Measurements from ENCODE around the gene TIMM44. TPM values are rescaled to one million over a fixed set of nuclear protein-coding genes. Genes with fewer than 3 reads are reported as not detected.

Gene TIMM44
- total and polyA plus RNA-seq, 4 donors = 25.5 to 74.8 (median 56.2) TPM

DNA sequence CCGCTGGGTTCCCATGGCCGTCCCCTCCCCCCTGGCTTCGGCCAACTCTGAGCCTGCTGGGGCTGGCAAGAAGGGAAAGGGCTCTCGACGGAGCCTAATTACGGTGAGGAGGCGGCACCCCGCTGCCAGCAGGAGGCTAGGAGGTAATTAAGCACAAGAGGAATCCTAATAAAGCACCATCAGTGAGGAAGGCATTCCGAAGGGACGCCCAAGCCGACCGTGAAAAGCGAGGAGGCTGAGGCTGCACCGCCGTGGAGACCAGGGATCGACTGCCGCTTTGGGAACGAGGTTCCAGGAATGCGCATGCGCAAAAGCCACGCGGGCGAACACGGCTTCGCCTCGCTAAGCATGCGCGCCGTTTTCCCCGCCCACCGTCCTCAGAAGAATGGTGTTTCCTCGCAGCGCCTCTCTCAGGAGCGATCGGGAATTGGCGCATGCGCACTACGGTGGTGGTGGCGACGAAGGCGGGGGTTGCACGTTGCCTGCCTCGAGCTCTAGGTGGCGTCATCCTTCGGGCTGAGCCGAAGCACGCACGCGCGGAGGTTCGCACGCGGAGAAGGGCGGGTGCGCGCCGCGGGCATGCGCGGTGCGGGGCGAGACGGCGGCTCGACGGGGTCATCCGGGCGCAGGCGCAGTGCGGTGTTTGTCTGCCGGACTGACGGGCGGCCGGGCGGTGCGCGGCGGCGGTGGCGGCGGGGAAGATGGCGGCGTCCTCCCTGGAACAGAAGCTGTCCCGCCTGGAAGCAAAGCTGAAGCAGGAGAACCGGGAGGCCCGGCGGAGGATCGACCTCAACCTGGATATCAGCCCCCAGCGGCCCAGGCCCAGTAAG, 40.0 kb downstream of the TIMM44 start, which contains the start of gene MAP2K7:
Gene MAP2K7, plus strand, starts transcription at position 634 of the 830 bp plus-strand sequence. Its CDS starts 68 bp downstream, at position 702.
- no peaks in the 10 kb centered on the region for H3K27me3 ChIP-seq (ENCODE audit: control insufficient read depth, insufficient read depth, low read length)
- peak; percentile 98 to 100 (median 100) for DNase-seq (ENCODE audit: low read depth in 4 of 6, low spot score in 6 of 6)
- H3K27ac ChIP-seq (ENCODE audit: low read depth, low read length) = peak within 1 kb of the TSS; percentile 86
- peaks cover 33% of the 10 kb centered on the region for H3K36me3 ChIP-seq (ENCODE audit: control insufficient read depth, insufficient read depth, low read length)
- H3K9me3 ChIP-seq (ENCODE audit: control insufficient read depth, insufficient read depth, low read length) = no peaks in the 10 kb centered on the region
- peaks cover 39% of the 10 kb centered on the region for H3K4me1 ChIP-seq (ENCODE audit: control insufficient read depth, insufficient read depth, low read length)
- WGBS (ENCODE audit: insufficient coverage) = under 1% methylated on average over 88 of the region's 89 CpGs
- H3K4me3 ChIP-seq (ENCODE audit: low read depth, low read length) = peak within 1 kb of the TSS; percentile 78

DNA sequence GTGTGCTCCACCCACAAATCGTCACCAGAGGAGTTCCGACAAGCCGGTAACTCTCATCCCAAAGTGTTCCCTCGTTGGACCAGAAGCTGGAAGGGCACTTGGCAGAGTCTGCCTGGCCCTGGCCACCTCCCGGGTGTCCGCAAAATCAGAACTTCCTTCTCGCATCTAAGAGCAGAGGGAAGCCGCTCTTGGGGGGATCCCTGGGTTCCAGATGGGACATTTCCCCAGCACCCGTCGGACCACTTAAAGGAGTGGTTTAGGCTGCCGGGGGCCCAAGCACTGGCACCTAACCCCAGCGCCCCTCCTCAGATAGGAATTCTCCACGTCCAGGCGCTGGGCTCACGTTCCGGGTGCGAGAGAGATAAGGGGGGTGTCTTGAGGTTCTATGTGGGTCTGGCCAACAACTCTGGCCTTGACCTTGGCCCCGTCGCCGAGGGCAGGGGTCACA, 40.6 kb downstream of the TIMM44 start:
- Histone ChIP-seq H3K27ac (ENCODE audit: low read depth, low read length) (peak overlapping the region; percentile 86), H3K27me3 (ENCODE audit: control insufficient read depth, insufficient read depth, low read length) (no peaks in the 10 kb centered on the region), H3K9me3 (ENCODE audit: control insufficient read depth, insufficient read depth, low read length) (no peaks in the 10 kb centered on the region), H3K4me3 (ENCODE audit: low read depth, low read length) (peak overlapping the region; percentile 78), H3K36me3 (ENCODE audit: control insufficient read depth, insufficient read depth, low read length) (peaks cover 27% of the 10 kb centered on the region), H3K4me1 (ENCODE audit: control insufficient read depth, insufficient read depth, low read length) (peaks cover 39% of the 10 kb centered on the region)
- DNase-seq (ENCODE audit: low read depth in 4 of 6, low spot score in 6 of 6) = no peak
- 28% methylated on average over 20 of the region's 20 CpGs for WGBS (ENCODE audit: insufficient coverage)

DNA sequence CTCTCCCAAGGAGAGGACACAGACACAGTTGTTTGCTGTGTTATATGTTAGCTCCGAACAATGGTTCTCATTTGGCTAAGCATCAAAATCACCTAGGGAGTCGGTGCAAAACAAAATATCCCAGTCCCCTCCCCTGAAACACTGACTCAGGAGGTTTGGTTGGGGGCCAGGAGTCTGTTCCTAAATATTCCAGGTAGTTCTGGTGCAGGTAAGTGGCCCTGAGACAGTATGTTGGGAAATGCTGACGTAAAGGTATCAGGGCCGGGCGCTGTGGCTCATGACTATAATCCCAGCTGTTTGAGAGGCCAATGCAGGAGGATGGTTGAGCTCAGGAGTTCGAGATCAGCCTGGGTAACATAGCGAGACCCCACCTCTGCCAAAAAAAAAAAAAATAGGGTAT, 42.1 kb downstream of the TIMM44 start:
- Histone ChIP-seq H3K27ac (ENCODE audit: low read depth, low read length) (no peak overlapping the region), H3K36me3 (ENCODE audit: control insufficient read depth, insufficient read depth, low read length) (peaks cover 13% of the 10 kb centered on the region), H3K4me1 (ENCODE audit: control insufficient read depth, insufficient read depth, low read length) (peaks cover 31% of the 10 kb centered on the region), H3K27me3 (ENCODE audit: control insufficient read depth, insufficient read depth, low read length) (no peaks in the 10 kb centered on the region), H3K9me3 (ENCODE audit: control insufficient read depth, insufficient read depth, low read length) (no peaks in the 10 kb centered on the region), H3K4me3 (ENCODE audit: low read depth, low read length) (no peak overlapping the region)
- no peak for DNase-seq (ENCODE audit: low read depth in 4 of 6, low spot score in 6 of 6)
- 100% methylated on average over 3 of the region's 7 CpGs for WGBS (ENCODE audit: insufficient coverage)

DNA sequence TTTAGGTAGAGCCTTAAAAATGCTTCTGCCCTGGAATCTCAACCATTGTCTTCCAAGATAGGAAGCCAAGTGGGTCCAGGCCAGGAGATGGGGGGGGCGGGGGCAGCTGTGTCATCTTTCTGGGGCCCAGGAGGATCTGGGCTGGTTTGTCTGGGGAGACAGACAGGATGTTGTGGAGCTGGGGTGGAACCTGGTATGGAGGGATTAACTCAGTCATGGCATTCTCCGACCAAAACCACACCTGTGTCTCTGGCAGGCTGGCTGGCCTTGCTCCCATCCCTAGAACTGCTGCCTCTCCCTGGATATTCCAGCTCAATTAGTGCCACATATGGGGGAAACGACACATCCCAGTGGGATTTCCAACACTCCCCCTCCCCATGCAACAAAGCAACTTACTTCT, 42.5 kb downstream of the TIMM44 start:
- Histone ChIP-seq H3K27me3 (ENCODE audit: control insufficient read depth, insufficient read depth, low read length) (no peaks in the 10 kb centered on the region), H3K36me3 (ENCODE audit: control insufficient read depth, insufficient read depth, low read length) (peaks cover 9% of the 10 kb centered on the region), H3K4me3 (ENCODE audit: low read depth, low read length) (no peak overlapping the region), H3K27ac (ENCODE audit: low read depth, low read length) (no peak overlapping the region), H3K9me3 (ENCODE audit: control insufficient read depth, insufficient read depth, low read length) (no peaks in the 10 kb centered on the region), H3K4me1 (ENCODE audit: control insufficient read depth, insufficient read depth, low read length) (peaks cover 27% of the 10 kb centered on the region)
- no peak for DNase-seq (ENCODE audit: low read depth in 4 of 6, low spot score in 6 of 6)
- 82% methylated on average over 2 of the region's 3 CpGs for WGBS (ENCODE audit: insufficient coverage)

DNA sequence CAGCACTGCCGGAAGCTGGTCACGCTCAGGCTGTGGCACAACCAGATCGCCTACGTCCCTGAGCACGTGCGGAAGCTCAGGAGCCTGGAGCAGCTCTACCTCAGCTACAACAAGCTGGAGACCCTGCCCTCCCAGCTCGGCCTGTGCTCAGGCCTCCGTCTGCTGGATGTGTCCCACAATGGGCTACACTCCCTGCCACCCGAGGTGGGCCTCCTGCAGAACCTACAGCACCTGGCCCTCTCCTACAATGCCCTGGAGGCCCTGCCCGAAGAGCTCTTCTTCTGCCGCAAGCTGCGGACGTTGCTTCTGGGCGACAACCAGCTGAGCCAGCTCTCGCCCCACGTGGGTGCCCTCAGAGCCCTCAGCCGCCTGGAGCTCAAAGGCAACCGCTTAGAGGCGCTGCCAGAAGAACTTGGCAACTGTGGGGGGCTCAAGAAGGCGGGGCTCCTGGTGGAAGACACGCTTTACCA, 43.0 kb downstream of the TIMM44 start:
- H3K4me1 ChIP-seq (ENCODE audit: control insufficient read depth, insufficient read depth, low read length) = peaks cover 23% of the 10 kb centered on the region
- peaks cover 4% of the 10 kb centered on the region for H3K36me3 ChIP-seq (ENCODE audit: control insufficient read depth, insufficient read depth, low read length)
- no peak overlapping the region for H3K4me3 ChIP-seq (ENCODE audit: low read depth, low read length)
- H3K27me3 ChIP-seq (ENCODE audit: control insufficient read depth, insufficient read depth, low read length) = peaks cover under 1% of the 10 kb centered on the region
- no peak for DNase-seq (ENCODE audit: low read depth in 4 of 6, low spot score in 6 of 6)
- WGBS (ENCODE audit: insufficient coverage) = 63% methylated on average over 19 of the region's 21 CpGs
- H3K9me3 ChIP-seq (ENCODE audit: control insufficient read depth, insufficient read depth, low read length) = no peaks in the 10 kb centered on the region
- no peak overlapping the region for H3K27ac ChIP-seq (ENCODE audit: low read depth, low read length)

DNA sequence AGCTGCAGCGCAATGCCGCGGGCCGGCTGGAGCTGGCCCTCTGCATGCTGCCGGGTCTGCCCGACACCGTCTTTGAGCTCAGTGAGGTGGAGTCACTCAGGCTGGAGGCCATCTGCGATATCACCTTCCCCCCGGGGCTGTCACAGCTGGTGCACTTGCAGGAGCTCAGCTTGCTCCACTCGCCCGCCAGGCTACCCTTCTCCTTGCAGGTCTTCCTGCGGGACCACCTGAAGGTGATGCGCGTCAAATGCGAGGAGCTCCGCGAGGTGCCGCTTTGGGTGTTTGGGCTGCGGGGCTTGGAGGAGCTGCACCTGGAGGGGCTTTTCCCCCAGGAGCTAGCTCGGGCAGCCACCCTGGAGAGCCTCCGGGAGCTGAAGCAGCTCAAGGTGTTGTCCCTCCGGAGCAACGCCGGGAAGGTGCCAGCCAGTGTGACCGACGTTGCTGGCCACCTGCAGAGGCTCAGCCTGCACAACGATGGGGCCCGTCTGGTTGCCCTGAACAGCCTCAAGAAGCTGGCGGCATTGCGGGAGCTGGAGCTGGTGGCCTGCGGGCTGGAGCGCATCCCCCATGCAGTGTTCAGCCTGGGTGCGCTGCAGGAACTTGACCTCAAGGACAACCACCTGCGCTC, 43.6 kb downstream of the TIMM44 start:
- Histone ChIP-seq H3K4me1 (ENCODE audit: control insufficient read depth, insufficient read depth, low read length) (peaks cover 17% of the 10 kb centered on the region), H3K4me3 (ENCODE audit: low read depth, low read length) (no peak overlapping the region), H3K36me3 (ENCODE audit: control insufficient read depth, insufficient read depth, low read length) (no peaks in the 10 kb centered on the region), H3K27ac (ENCODE audit: low read depth, low read length) (no peak overlapping the region), H3K27me3 (ENCODE audit: control insufficient read depth, insufficient read depth, low read length) (peaks cover 4% of the 10 kb centered on the region), H3K9me3 (ENCODE audit: control insufficient read depth, insufficient read depth, low read length) (no peaks in the 10 kb centered on the region)
- no peak for DNase-seq (ENCODE audit: low read depth in 4 of 6, low spot score in 6 of 6)
- WGBS (ENCODE audit: insufficient coverage) = 89% methylated on average over 34 of the region's 34 CpGs

DNA sequence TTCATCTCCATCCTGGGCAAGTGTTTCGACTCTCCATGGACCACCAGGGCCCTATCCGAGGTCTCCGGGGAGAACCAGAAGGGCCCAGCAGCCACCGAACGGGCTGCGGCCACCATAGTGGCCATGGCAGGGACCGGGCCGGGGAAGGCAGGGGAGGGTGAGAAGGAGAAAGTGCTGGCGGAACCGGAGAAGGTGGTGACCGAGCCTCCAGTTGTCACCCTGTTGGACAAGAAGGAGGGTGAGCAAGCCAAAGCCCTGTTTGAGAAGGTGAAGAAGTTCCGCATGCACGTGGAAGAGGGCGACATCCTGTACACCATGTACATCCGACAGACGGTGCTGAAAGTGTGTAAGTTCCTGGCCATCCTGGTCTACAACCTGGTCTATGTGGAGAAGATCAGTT, 44.5 kb downstream of the TIMM44 start:
- 96% methylated on average over 16 of the region's 16 CpGs for WGBS (ENCODE audit: insufficient coverage)
- Histone ChIP-seq H3K36me3 (ENCODE audit: control insufficient read depth, insufficient read depth, low read length) (no peaks in the 10 kb centered on the region), H3K4me1 (ENCODE audit: control insufficient read depth, insufficient read depth, low read length) (peaks cover 10% of the 10 kb centered on the region), H3K9me3 (ENCODE audit: control insufficient read depth, insufficient read depth, low read length) (no peaks in the 10 kb centered on the region), H3K27ac (ENCODE audit: low read depth, low read length) (no peak overlapping the region), H3K27me3 (ENCODE audit: control insufficient read depth, insufficient read depth, low read length) (peaks cover 4% of the 10 kb centered on the region), H3K4me3 (ENCODE audit: low read depth, low read length) (no peak overlapping the region)
- DNase-seq (ENCODE audit: low read depth in 4 of 6, low spot score in 6 of 6) = no peak

DNA sequence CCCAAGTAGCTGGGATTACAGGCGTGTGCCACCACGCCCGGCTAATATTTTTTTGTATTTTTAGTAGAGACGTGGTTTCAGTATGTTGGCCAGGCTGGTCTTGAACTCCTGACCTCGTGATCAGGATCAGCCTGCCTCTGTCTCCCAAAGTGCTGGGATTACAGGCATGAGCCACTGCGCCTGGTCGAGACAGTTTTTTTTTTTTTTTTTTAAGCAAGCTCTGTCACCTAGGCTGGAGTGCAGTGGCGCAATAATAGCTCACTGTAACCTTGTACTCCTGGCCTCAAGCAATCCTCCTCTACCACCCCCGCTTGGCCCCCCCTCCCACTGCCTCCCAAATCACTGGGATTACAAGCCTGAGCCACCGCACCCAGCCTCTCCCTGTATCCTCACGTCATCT, 46.2 kb downstream of the TIMM44 start:
- H3K36me3 ChIP-seq (ENCODE audit: control insufficient read depth, insufficient read depth, low read length) = no peaks in the 10 kb centered on the region
- no peaks in the 10 kb centered on the region for H3K9me3 ChIP-seq (ENCODE audit: control insufficient read depth, insufficient read depth, low read length)
- no peak for DNase-seq (ENCODE audit: low read depth in 4 of 6, low spot score in 6 of 6)
- H3K27me3 ChIP-seq (ENCODE audit: control insufficient read depth, insufficient read depth, low read length) = peaks cover 4% of the 10 kb centered on the region
- H3K4me3 ChIP-seq (ENCODE audit: low read depth, low read length) = no peak overlapping the region
- 87% methylated on average over 11 of the region's 11 CpGs for WGBS (ENCODE audit: insufficient coverage)
- H3K4me1 ChIP-seq (ENCODE audit: control insufficient read depth, insufficient read depth, low read length) = peaks cover under 1% of the 10 kb centered on the region
- H3K27ac ChIP-seq (ENCODE audit: low read depth, low read length) = no peak overlapping the region

DNA sequence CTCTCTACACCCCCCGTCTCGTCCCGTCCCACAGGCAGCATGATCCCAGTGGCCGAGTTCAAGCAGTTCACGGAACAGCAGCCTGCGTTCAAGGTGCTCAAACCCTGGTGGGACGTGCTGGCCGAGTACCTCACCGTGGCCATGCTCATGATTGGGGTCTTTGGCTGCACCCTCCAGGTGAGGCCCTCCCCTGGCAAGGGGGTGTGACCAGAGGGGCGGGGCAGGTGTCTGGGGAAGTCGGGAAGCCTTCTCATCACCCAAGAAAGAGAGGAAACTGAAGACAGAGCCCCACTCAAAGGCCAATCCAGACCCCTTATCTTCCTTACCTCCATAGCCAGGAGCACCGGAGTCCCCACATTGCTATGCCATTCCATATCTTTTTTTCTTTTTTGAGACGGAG, 47.9 kb downstream of the TIMM44 start:
- H3K4me3 ChIP-seq (ENCODE audit: low read depth, low read length) = no peak overlapping the region
- no peaks in the 10 kb centered on the region for H3K36me3 ChIP-seq (ENCODE audit: control insufficient read depth, insufficient read depth, low read length)
- H3K27ac ChIP-seq (ENCODE audit: low read depth, low read length) = no peak overlapping the region
- no peaks in the 10 kb centered on the region for H3K4me1 ChIP-seq (ENCODE audit: control insufficient read depth, insufficient read depth, low read length)
- no peak for DNase-seq (ENCODE audit: low read depth in 4 of 6, low spot score in 6 of 6)
- peaks cover 4% of the 10 kb centered on the region for H3K27me3 ChIP-seq (ENCODE audit: control insufficient read depth, insufficient read depth, low read length)
- H3K9me3 ChIP-seq (ENCODE audit: control insufficient read depth, insufficient read depth, low read length) = no peaks in the 10 kb centered on the region
- 85% methylated on average over 12 of the region's 13 CpGs for WGBS (ENCODE audit: insufficient coverage)
